ENCODE measurements around the gene MAPKAPK2. TPM values are rescaled to one million over a fixed set of nuclear protein-coding genes. Genes with fewer than 3 reads are reported as not detected.

Gene MAPKAPK2
- total RNA-seq, 4 donors from 2014 or later = 115 to 207 (median 140) TPM

GRCh38 chr1:206739411-206740076, 54.8 kb downstream of the MAPKAPK2 start:
- intact Hi-C loops (cut with DNase I; ENCODE audit: low total_unique reads) (no loop called here), in situ Hi-C loops (cut with MboI; ENCODE audit: low sequenced_read_pairs in 4 of 4) (loop anchor here in 2 of 4 donors (10.0 kb wide), 2 partner anchors 75 to 175 kb away; no protein-coding TSS in a partner anchor)
- ATAC-seq = peak; percentile 42 to 45
- Histone ChIP-seq H3K4me3 (no peak overlapping the region), H3K4me1 (peaks cover 16 to 20% of the 10 kb centered on the region in 2 donors), H3K36me3 (no peaks in the 10 kb centered on the region), H3K27ac (no peak overlapping the region), H3K9me3 (no peaks in the 10 kb centered on the region), H3K27me3 (no peaks in the 10 kb centered on the region)
- no peak for DNase-seq
- TF ChIP-seq CTCF (IDR thresholded peaks at IDR 0.05 in 4 of 5, conservative IDR thresholded peaks at IDR 0.05 in 1 of 5) (no peak), POLR2A (IDR thresholded peaks at IDR 0.05) (no peak)

DNA sequence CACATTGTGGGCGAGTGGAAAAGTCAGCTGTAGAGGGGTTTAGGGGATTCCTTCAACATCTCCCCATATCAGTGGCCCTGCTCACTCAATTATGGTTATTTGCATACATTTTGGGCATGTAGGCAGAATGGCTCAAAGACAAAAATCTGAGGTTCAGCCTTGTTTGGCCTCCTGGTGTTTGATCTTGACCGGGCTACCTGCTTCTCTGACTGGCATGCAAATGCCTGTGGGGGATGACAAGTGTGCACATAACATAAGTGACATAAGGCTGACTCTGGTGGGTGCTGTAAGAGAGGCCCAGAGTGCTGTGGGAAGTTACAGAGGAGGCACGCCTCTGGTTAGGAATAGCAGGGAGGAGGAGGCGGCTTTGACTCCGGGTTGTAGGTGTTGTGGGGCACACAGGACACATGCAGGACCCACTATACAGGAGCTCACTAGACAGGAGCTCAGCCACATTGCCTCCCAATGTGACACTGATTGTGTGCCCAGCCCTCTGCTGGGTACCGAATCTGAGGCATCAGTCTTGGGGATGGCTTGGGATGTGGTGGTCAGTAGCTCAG, 56.5 kb downstream of the MAPKAPK2 start:
- DNase-seq (no peak), ATAC-seq (no peak)
- no peaks in the 10 kb centered on the region for H3K36me3 ChIP-seq
- H3K4me1 ChIP-seq = peaks cover 16 to 20% of the 10 kb centered on the region in 2 donors
- no peaks in the 10 kb centered on the region for H3K27me3 ChIP-seq
- no peaks in the 10 kb centered on the region for H3K9me3 ChIP-seq
- intact Hi-C loops (cut with DNase I; ENCODE audit: low total_unique reads) = no loop called here
- H3K4me3 ChIP-seq = no peak overlapping the region
- in situ Hi-C loops (cut with MboI; ENCODE audit: low sequenced_read_pairs in 4 of 4) = no loop called here
- no peak overlapping the region for H3K27ac ChIP-seq
- TF ChIP-seq POLR2A (IDR thresholded peaks at IDR 0.05) (no peak), CTCF (IDR thresholded peaks at IDR 0.05 in 4 of 5, conservative IDR thresholded peaks at IDR 0.05 in 1 of 5) (no peak)

DNA sequence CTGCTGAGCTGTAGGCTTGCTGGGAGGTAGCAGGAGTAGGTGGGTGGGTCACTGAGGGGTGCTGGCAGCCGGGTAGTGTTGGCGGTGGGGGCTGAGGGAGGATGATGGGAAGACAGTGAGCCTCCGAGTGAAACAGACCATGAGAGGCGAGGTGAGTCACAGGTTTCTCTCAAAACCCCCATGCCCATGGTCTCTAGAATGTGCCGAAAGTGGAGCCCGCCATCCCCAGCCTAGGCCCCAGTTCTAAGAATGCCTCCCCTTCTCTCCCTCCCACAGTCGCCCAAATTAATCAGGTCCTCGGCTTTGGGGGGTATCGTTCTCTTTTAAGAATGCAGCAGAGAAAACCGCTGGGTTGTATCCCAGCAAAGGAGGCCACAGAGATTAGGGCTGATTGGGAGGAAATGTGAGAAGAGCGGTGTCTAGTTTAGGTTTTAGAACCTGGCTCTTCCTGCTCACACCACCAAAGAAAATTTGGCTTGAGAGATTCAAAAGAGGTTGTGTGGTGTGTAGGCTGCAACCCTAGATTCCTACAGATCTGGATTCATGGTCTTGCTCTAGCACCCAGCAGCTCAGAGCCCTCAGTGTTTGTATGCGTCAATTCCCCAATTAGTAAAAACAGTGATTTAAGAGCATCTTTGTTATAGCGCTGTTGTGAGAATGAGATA, 58.1 kb downstream of the MAPKAPK2 start:
- in situ Hi-C loops (cut with MboI; ENCODE audit: low sequenced_read_pairs in 4 of 4) (no loop called here), intact Hi-C loops (cut with DNase I; ENCODE audit: low total_unique reads) (no loop called here)
- TF ChIP-seq CTCF (IDR thresholded peaks at IDR 0.05 in 4 of 5, conservative IDR thresholded peaks at IDR 0.05 in 1 of 5) (no peak), POLR2A (IDR thresholded peaks at IDR 0.05) (no peak)
- Histone ChIP-seq H3K4me1 (peaks cover 16 to 18% of the 10 kb centered on the region in 2 donors), H3K27ac (no peak overlapping the region), H3K36me3 (no peaks in the 10 kb centered on the region), H3K4me3 (no peak overlapping the region), H3K27me3 (no peaks in the 10 kb centered on the region), H3K9me3 (no peaks in the 10 kb centered on the region)
- DNase-seq (no peak), ATAC-seq (no peak)

DNA sequence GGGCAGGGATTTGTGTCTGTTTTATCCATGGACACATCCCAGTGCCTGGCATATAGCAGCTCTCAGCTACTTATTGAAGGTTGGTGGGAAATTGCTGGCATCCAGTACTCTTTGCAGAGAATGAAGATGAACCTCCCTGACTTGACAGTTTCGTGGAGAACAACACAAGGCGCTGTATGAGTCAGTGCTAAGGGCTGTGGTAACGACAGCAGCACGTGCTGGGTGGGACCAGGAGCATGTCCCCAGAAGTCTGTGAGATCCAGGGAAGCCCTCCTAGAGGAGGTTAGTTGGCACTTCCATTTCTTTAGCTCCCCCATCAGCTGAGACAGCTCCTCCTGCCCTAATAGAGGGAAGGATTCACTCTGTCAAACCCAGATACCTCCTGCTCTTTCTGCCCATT, 60.0 kb downstream of the MAPKAPK2 start:
- no peaks in the 10 kb centered on the region for H3K36me3 ChIP-seq
- intact Hi-C loops (cut with DNase I; ENCODE audit: low total_unique reads) = no loop called here
- peaks cover 0 to 2% of the 10 kb centered on the region in 2 donors for H3K4me1 ChIP-seq
- in situ Hi-C loops (cut with MboI; ENCODE audit: low sequenced_read_pairs in 4 of 4) = no loop called here
- TF ChIP-seq POLR2A (IDR thresholded peaks at IDR 0.05) (no peak), CTCF (IDR thresholded peaks at IDR 0.05 in 4 of 5, conservative IDR thresholded peaks at IDR 0.05 in 1 of 5) (no peak)
- no peak overlapping the region for H3K27ac ChIP-seq
- no peak overlapping the region for H3K4me3 ChIP-seq
- ATAC-seq (no peak), DNase-seq (no peak)
- H3K9me3 ChIP-seq = no peaks in the 10 kb centered on the region
- H3K27me3 ChIP-seq = no peaks in the 10 kb centered on the region
